Anterior cingulate cortex (tissue), 58 donors: ENCODE measurements around the gene PLCH2.
"Not testable (repeated sequence)": the region's sequence is repeated elsewhere in the genome, so short reads cannot be mapped to it uniquely, and the experiment has no call there.

Source experiments
- DNase-seq, 58 donors: peaks; one replicate each; lab custom pipeline; 2025; lab: John Stamatoyannopoulos, UW

Gene PLCH2

DNA sequence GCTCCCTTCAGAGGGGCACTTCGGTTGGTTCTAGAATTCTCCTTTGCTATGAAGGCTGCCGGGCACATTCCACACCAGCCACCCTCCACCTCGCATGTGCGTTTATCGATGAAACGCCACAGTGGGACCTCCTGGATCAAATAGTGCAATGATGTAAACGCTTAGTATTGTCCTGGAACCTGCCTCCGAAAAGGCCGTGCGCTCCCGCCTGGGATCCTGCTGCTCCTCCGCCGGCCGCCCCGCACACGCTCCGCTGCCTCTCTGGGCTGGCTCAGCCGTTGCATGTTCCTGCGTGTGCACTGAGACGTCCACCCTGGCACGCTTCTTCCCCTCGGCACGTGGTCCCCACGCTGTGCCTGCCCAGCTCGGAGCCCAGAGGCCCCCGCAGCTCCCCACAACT, 76.1 kb downstream of the PLCH2 start:
- no peak for DNase-seq

- DNase-seq, result not testable (repeated sequence)
These were observed 77.0 kb downstream of the PLCH2 start for GRCh38 chr1:2553076-2553475.

DNA sequence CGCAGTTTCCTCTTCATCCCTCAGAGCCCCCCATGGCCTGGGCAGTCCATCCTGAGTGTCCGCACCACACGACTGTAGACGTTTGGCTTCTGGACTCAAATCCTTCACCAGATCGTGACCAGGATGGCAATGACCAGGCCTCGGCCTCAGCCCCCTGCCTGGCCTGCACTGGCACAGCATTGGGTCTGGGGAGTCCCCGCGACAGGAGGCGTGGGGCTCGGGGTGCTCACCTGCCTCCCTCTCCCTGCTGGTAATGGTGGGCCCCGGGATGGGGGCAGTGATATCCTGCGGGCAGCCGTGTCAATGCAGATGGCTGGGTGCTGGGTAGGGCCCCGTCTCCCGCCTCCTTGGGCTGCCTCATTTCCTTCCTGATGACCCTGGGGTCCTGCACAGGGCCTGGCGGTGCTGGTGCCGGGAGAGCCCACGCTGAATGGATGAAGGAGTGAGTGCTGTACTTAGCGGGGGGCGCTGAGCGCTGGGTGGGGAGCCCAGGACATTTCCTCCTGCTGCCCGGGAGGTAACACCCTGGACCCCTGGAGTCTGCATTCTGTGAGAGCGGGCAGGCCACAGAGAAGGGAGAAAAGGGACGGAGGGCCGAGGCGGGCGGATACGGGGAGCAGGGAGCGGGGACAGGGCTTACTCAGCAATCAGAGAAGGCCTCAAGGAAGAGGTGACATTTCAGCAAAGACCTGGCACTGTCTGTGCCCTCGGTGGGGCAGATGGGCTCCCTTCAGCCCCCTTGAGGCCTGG, 78.0 kb downstream of the PLCH2 start:
- no peak for DNase-seq

GRCh38 chr1:2554621-2555387, 78.7 kb downstream of the PLCH2 start:
- DNase-seq, result peak in 1 of 58 donors; percentile 3
